GM15510 (cell line): Measurements from ENCODE around the gene SLC16A10.

Experiments
- POLR2A ChIP-seq: IDR thresholded peaks from 3 replicates; pipeline ENCODE4 v1.6.1; 2011; ENCODE audit warnings: borderline replicate concordance; ENCODE audit not compliant: insufficient read length; ENCODE audit errors: extremely low read depth

Gene SLC16A10

GRCh38 chr6:111222341-111222740 is 135.0 kb downstream of the SLC16A10 start:
- TF ChIP-seq POLR2A, result no peak

- TF ChIP-seq POLR2A, result no peak
Measured at GRCh38 chr6:111228094-111228493, 140.8 kb downstream of the SLC16A10 start.

GRCh38 chr6:111230351-111231089 is 143.2 kb downstream of the SLC16A10 start:
- TF ChIP-seq POLR2A, result no peak

- TF ChIP-seq POLR2A, result no peak
Measured at GRCh38 chr6:111231090-111231459, 143.8 kb downstream of the SLC16A10 start.

GRCh38 chr6:111237852-111238251 is 150.5 kb downstream of the SLC16A10 start:
- TF ChIP-seq POLR2A, result no peak

- no peak for TF ChIP-seq POLR2A
Measured at GRCh38 chr6:111238464-111239119, 151.3 kb downstream of the SLC16A10 start.

GRCh38 chr6:111239461-111239860 is 152.2 kb downstream of the SLC16A10 start:
- no peak for TF ChIP-seq POLR2A

GRCh38 chr6:111242452-111242851 is 155.1 kb downstream of the SLC16A10 start:
- no peak for TF ChIP-seq POLR2A

- no peak for TF ChIP-seq POLR2A
Measured at GRCh38 chr6:111243095-111243494, 155.8 kb downstream of the SLC16A10 start.

- no peak for TF ChIP-seq POLR2A
Measured at GRCh38 chr6:111248789-111249188, 161.5 kb downstream of the SLC16A10 start.

GRCh38 chr6:111250791-111251354 is 163.6 kb downstream of the SLC16A10 start:
- no peak for TF ChIP-seq POLR2A

GRCh38 chr6:111252726-111253125 is 165.4 kb downstream of the SLC16A10 start:
- no peak for TF ChIP-seq POLR2A

GRCh38 chr6:111254004-111254778 is 166.9 kb downstream of the SLC16A10 start:
- no peak for TF ChIP-seq POLR2A

GRCh38 chr6:111254779-111255166 is 167.5 kb downstream of the SLC16A10 start:
- no peak for TF ChIP-seq POLR2A

GRCh38 chr6:111256646-111257045 is 169.3 kb downstream of the SLC16A10 start:
- no peak for TF ChIP-seq POLR2A
